Epithelial cell of prostate (primary cell): ENCODE measurements around the gene SLIT3.

Source experiments
- DNase-seq: peaks from one replicate; pipeline ENCODE4 v3.0.0-alpha.2; 2011; ENCODE audit warnings: low read depth, low spot score
- H3K27ac ChIP-seq: fragments of 450-650 bp; 2 replicates; pipeline ENCODE4 v1.5.1; 2017; ENCODE audit warnings: mild to moderate bottlenecking

The SLIT3 gene

GRCh38 chr5:169094586-169095409 is 206.1 kb downstream of the SLIT3 start:
- peak overlapping the region; percentile 69 for H3K27ac ChIP-seq
- DNase-seq: no peak

- DNase-seq: no peak
- no peak overlapping the region for H3K27ac ChIP-seq
These were observed 209.5 kb downstream of the SLIT3 start for GRCh38 chr5:169091396-169091980.

- no peak overlapping the region for H3K27ac ChIP-seq
- no peak for DNase-seq
These were observed 211.6 kb downstream of the SLIT3 start for GRCh38 chr5:169089343-169089742.

- H3K27ac ChIP-seq: no peak overlapping the region
- DNase-seq: no peak
These were observed 212.8 kb downstream of the SLIT3 start for GRCh38 chr5:169088028-169088725.

- H3K27ac ChIP-seq: no peak overlapping the region
- DNase-seq: no peak
These were observed 215.3 kb downstream of the SLIT3 start for GRCh38 chr5:169085636-169086035.

GRCh38 chr5:169085212-169085611 is 215.7 kb downstream of the SLIT3 start:
- DNase-seq: no peak
- no peak overlapping the region for H3K27ac ChIP-seq

- DNase-seq: no peak
- H3K27ac ChIP-seq: no peak overlapping the region
These were observed 216.2 kb downstream of the SLIT3 start for GRCh38 chr5:169084775-169085174.

GRCh38 chr5:169083394-169084018 is 217.4 kb downstream of the SLIT3 start:
- H3K27ac ChIP-seq: no peak overlapping the region
- DNase-seq: no peak

- H3K27ac ChIP-seq: no peak overlapping the region
- no peak for DNase-seq
These were observed 219.8 kb downstream of the SLIT3 start for GRCh38 chr5:169081000-169081724.

- no peak overlapping the region for H3K27ac ChIP-seq
- DNase-seq: no peak
These were observed 220.5 kb downstream of the SLIT3 start for GRCh38 chr5:169080448-169080911.

GRCh38 chr5:169079697-169080096 is 221.2 kb downstream of the SLIT3 start:
- no peak overlapping the region for H3K27ac ChIP-seq
- DNase-seq: no peak

- no peak for DNase-seq
These were observed 226.1 kb downstream of the SLIT3 start for GRCh38 chr5:169074839-169075238.

GRCh38 chr5:169072233-169072632 is 228.7 kb downstream of the SLIT3 start:
- no peak for DNase-seq
- no peak overlapping the region for H3K27ac ChIP-seq

More at GRCh38 chr5:169074839-169075238, 226.1 kb downstream of the SLIT3 start:
- no peak overlapping the region for H3K27ac ChIP-seq

- no peak for DNase-seq
These were observed 230.5 kb downstream of the SLIT3 start for GRCh38 chr5:169070413-169070812.

GRCh38 chr5:169067751-169068173 is 233.2 kb downstream of the SLIT3 start:
- H3K27ac ChIP-seq: no peak overlapping the region
- no peak for DNase-seq

More at GRCh38 chr5:169070413-169070812, 230.5 kb downstream of the SLIT3 start:
- no peak overlapping the region for H3K27ac ChIP-seq

- DNase-seq: no peak
- no peak overlapping the region for H3K27ac ChIP-seq
These were observed 235.5 kb downstream of the SLIT3 start for GRCh38 chr5:169065400-169065799.

- no peak for DNase-seq
These were observed 236.8 kb downstream of the SLIT3 start for GRCh38 chr5:169064093-169064492.

GRCh38 chr5:169063316-169063953 is 237.5 kb downstream of the SLIT3 start:
- DNase-seq: no peak
- H3K27ac ChIP-seq: no peak overlapping the region

More at GRCh38 chr5:169064093-169064492, 236.8 kb downstream of the SLIT3 start:
- H3K27ac ChIP-seq: no peak overlapping the region

- no peak overlapping the region for H3K27ac ChIP-seq
- DNase-seq: no peak
These were observed 238.2 kb downstream of the SLIT3 start for GRCh38 chr5:169062690-169063089.
